GM12892 (cell line): ENCODE results near the gene ARL5A.

ENCODE experiments used
- POLR2A ChIP-seq: IDR thresholded peaks from 2 replicates; pipeline ENCODE4 v1.6.1; 2011; ENCODE audit warnings: low read depth, low read length, control low read depth
- POLR2AphosphoS5 ChIP-seq: IDR thresholded peaks from 2 replicates; pipeline ENCODE4 v1.6.1; 2011; ENCODE audit warnings: low read depth, low read length, control low read depth

- TF ChIP-seq POLR2AphosphoS5 (no peak), POLR2A (no peak)
Observed at GRCh38 chr2:151795646-151796240, 32.5 kb downstream of the ARL5A start.
